NT2/D1 (cell line): ENCODE data around the gene ABHD12.

Experiments
- SUZ12 ChIP-seq: IDR thresholded peaks from 2 replicates; pipeline ENCODE4 v1.6.1; 2011; ENCODE audit not compliant: insufficient read length, insufficient read depth; ENCODE audit errors: extremely low read depth
- YY1 ChIP-seq: IDR thresholded peaks from 2 replicates; pipeline ENCODE4 v1.6.1; 2011; ENCODE audit not compliant: insufficient read length, insufficient read depth

GRCh38 chr20:25355011-25355595 lies 35.5 kb downstream of the ABHD12 start:
- TF ChIP-seq SUZ12 (no peak), YY1 (no peak)
